C4-2B (cell line): ENCODE data around the gene LEMD1.

Experiments used
- CTCF ChIP-seq: fragments of 450-650 bp; conservative IDR thresholded peaks from 2 replicates; pipeline ENCODE4 v1.5.1; 2017; ENCODE audit warnings: mild to moderate bottlenecking
- ZFX ChIP-seq: fragments of 450-650 bp; IDR thresholded peaks from 2 replicates; pipeline ENCODE4 v1.6.1; 2017

GRCh38 chr1:205355075-205355453 lies 66.8 kb downstream of the LEMD1 start:
- TF ChIP-seq ZFX (no peak), CTCF (no peak)
